Measurements from ENCODE around the gene SLC22A15.

SLC22A15 gene

GRCh38 chr1:116066868-116067565 is 90.7 kb downstream of the SLC22A15 start:
- no peak overlapping the region for H3K4me3 ChIP-seq (ENCODE audit: low read depth in 1 of 2, low read length in 2 of 2)
- peaks cover 0 to 2% of the 10 kb centered on the region in 2 donors for H3K36me3 ChIP-seq (ENCODE audit: control insufficient read depth in 1 of 2, insufficient read depth in 2 of 2, low read length in 2 of 2)
- H3K9me3 ChIP-seq (ENCODE audit: control insufficient read depth in 1 of 2, low read length in 2 of 2) = no peaks in the 10 kb centered on the region
- H3K27ac ChIP-seq (ENCODE audit: low read depth, low read length) = no peak overlapping the region
- no peak overlapping the region for H3K9ac ChIP-seq (ENCODE audit: low read depth in 1 of 2, low read length in 2 of 2)
- H3K27me3 ChIP-seq (ENCODE audit: control insufficient read depth in 1 of 2, insufficient read depth in 2 of 2, low read length in 2 of 2) = no peaks in the 10 kb centered on the region
- no peaks in the 10 kb centered on the region for H3K4me1 ChIP-seq (ENCODE audit: control insufficient read depth in 1 of 2, insufficient read depth in 2 of 2, low read length in 2 of 2)

- no peak overlapping the region for H3K27ac ChIP-seq (ENCODE audit: low read depth, low read length)
- H3K27me3 ChIP-seq (ENCODE audit: control insufficient read depth in 1 of 2, insufficient read depth in 2 of 2, low read length in 2 of 2) = no peaks in the 10 kb centered on the region
- no peaks in the 10 kb centered on the region for H3K4me1 ChIP-seq (ENCODE audit: control insufficient read depth in 1 of 2, insufficient read depth in 2 of 2, low read length in 2 of 2)
- H3K36me3 ChIP-seq (ENCODE audit: control insufficient read depth in 1 of 2, insufficient read depth in 2 of 2, low read length in 2 of 2) = peaks cover 0 to 2% of the 10 kb centered on the region in 2 donors
- no peak overlapping the region for H3K4me3 ChIP-seq (ENCODE audit: low read depth in 1 of 2, low read length in 2 of 2)
- H3K9ac ChIP-seq (ENCODE audit: low read depth in 1 of 2, low read length in 2 of 2) = no peak overlapping the region
- H3K9me3 ChIP-seq (ENCODE audit: control insufficient read depth in 1 of 2, low read length in 2 of 2) = no peaks in the 10 kb centered on the region
These were observed 91.2 kb downstream of the SLC22A15 start for GRCh38 chr1:116067566-116067890.

GRCh38 chr1:116075575-116075974 is 99.3 kb downstream of the SLC22A15 start:
- H3K36me3 ChIP-seq (ENCODE audit: control insufficient read depth in 1 of 2, insufficient read depth in 2 of 2, low read length in 2 of 2) = no peaks in the 10 kb centered on the region

GRCh38 chr1:116075990-116076389 is 99.7 kb downstream of the SLC22A15 start:
- H3K9ac ChIP-seq (ENCODE audit: low read depth in 1 of 2, low read length in 2 of 2) = no peak overlapping the region
- no peaks in the 10 kb centered on the region for H3K27me3 ChIP-seq (ENCODE audit: control insufficient read depth in 1 of 2, insufficient read depth in 2 of 2, low read length in 2 of 2)
- no peaks in the 10 kb centered on the region for H3K36me3 ChIP-seq (ENCODE audit: control insufficient read depth in 1 of 2, insufficient read depth in 2 of 2, low read length in 2 of 2)
- H3K27ac ChIP-seq (ENCODE audit: low read depth, low read length) = no peak overlapping the region
- H3K9me3 ChIP-seq (ENCODE audit: control insufficient read depth in 1 of 2, low read length in 2 of 2) = no peaks in the 10 kb centered on the region
- no peak overlapping the region for H3K4me3 ChIP-seq (ENCODE audit: low read depth in 1 of 2, low read length in 2 of 2)
- no peaks in the 10 kb centered on the region for H3K4me1 ChIP-seq (ENCODE audit: control insufficient read depth in 1 of 2, insufficient read depth in 2 of 2, low read length in 2 of 2)

More at GRCh38 chr1:116075575-116075974, 99.3 kb downstream of the SLC22A15 start:
- H3K27ac ChIP-seq (ENCODE audit: low read depth, low read length) = no peak overlapping the region
- no peaks in the 10 kb centered on the region for H3K27me3 ChIP-seq (ENCODE audit: control insufficient read depth in 1 of 2, insufficient read depth in 2 of 2, low read length in 2 of 2)
- H3K4me3 ChIP-seq (ENCODE audit: low read depth in 1 of 2, low read length in 2 of 2) = no peak overlapping the region
- H3K4me1 ChIP-seq (ENCODE audit: control insufficient read depth in 1 of 2, insufficient read depth in 2 of 2, low read length in 2 of 2) = no peaks in the 10 kb centered on the region
- no peaks in the 10 kb centered on the region for H3K9me3 ChIP-seq (ENCODE audit: control insufficient read depth in 1 of 2, low read length in 2 of 2)
- no peak overlapping the region for H3K9ac ChIP-seq (ENCODE audit: low read depth in 1 of 2, low read length in 2 of 2)

GRCh38 chr1:116076831-116077230 is 100.5 kb downstream of the SLC22A15 start:
- Histone ChIP-seq H3K27me3 (ENCODE audit: control insufficient read depth in 1 of 2, insufficient read depth in 2 of 2, low read length in 2 of 2) (no peaks in the 10 kb centered on the region), H3K4me3 (ENCODE audit: low read depth in 1 of 2, low read length in 2 of 2) (no peak overlapping the region), H3K9ac (ENCODE audit: low read depth in 1 of 2, low read length in 2 of 2) (no peak overlapping the region), H3K36me3 (ENCODE audit: control insufficient read depth in 1 of 2, insufficient read depth in 2 of 2, low read length in 2 of 2) (no peaks in the 10 kb centered on the region), H3K27ac (ENCODE audit: low read depth, low read length) (no peak overlapping the region), H3K4me1 (ENCODE audit: control insufficient read depth in 1 of 2, insufficient read depth in 2 of 2, low read length in 2 of 2) (no peaks in the 10 kb centered on the region), H3K9me3 (ENCODE audit: control insufficient read depth in 1 of 2, low read length in 2 of 2) (no peaks in the 10 kb centered on the region)

GRCh38 chr1:116078699-116079223 is 102.4 kb downstream of the SLC22A15 start:
- H3K27me3 ChIP-seq (ENCODE audit: control insufficient read depth in 1 of 2, insufficient read depth in 2 of 2, low read length in 2 of 2) = no peaks in the 10 kb centered on the region
- no peaks in the 10 kb centered on the region for H3K4me1 ChIP-seq (ENCODE audit: control insufficient read depth in 1 of 2, insufficient read depth in 2 of 2, low read length in 2 of 2)
- no peak overlapping the region for H3K9ac ChIP-seq (ENCODE audit: low read depth in 1 of 2, low read length in 2 of 2)
- no peaks in the 10 kb centered on the region for H3K36me3 ChIP-seq (ENCODE audit: control insufficient read depth in 1 of 2, insufficient read depth in 2 of 2, low read length in 2 of 2)
- H3K27ac ChIP-seq (ENCODE audit: low read depth, low read length) = no peak overlapping the region
- H3K9me3 ChIP-seq (ENCODE audit: control insufficient read depth in 1 of 2, low read length in 2 of 2) = no peaks in the 10 kb centered on the region
- no peak overlapping the region for H3K4me3 ChIP-seq (ENCODE audit: low read depth in 1 of 2, low read length in 2 of 2)

- Histone ChIP-seq H3K9me3 (ENCODE audit: control insufficient read depth in 1 of 2, low read length in 2 of 2) (peaks cover 4 to 16% of the 10 kb centered on the region in 2 donors), H3K27ac (ENCODE audit: low read depth, low read length) (no peak overlapping the region), H3K4me3 (ENCODE audit: low read depth in 1 of 2, low read length in 2 of 2) (no peak overlapping the region), H3K36me3 (ENCODE audit: control insufficient read depth in 1 of 2, insufficient read depth in 2 of 2, low read length in 2 of 2) (no peaks in the 10 kb centered on the region), H3K27me3 (ENCODE audit: control insufficient read depth in 1 of 2, insufficient read depth in 2 of 2, low read length in 2 of 2) (no peaks in the 10 kb centered on the region), H3K4me1 (ENCODE audit: control insufficient read depth in 1 of 2, insufficient read depth in 2 of 2, low read length in 2 of 2) (no peaks in the 10 kb centered on the region), H3K9ac (ENCODE audit: low read depth in 1 of 2, low read length in 2 of 2) (no peak overlapping the region)
These were observed 111.3 kb downstream of the SLC22A15 start for GRCh38 chr1:116087628-116088027.

GRCh38 chr1:116089870-116090269 is 113.6 kb downstream of the SLC22A15 start:
- no peaks in the 10 kb centered on the region for H3K27me3 ChIP-seq (ENCODE audit: control insufficient read depth in 1 of 2, insufficient read depth in 2 of 2, low read length in 2 of 2)
- H3K27ac ChIP-seq (ENCODE audit: low read depth, low read length) = no peak overlapping the region
- no peaks in the 10 kb centered on the region for H3K36me3 ChIP-seq (ENCODE audit: control insufficient read depth in 1 of 2, insufficient read depth in 2 of 2, low read length in 2 of 2)
- no peaks in the 10 kb centered on the region for H3K4me1 ChIP-seq (ENCODE audit: control insufficient read depth in 1 of 2, insufficient read depth in 2 of 2, low read length in 2 of 2)
- peaks cover 4 to 16% of the 10 kb centered on the region in 2 donors for H3K9me3 ChIP-seq (ENCODE audit: control insufficient read depth in 1 of 2, low read length in 2 of 2)
- H3K9ac ChIP-seq (ENCODE audit: low read depth in 1 of 2, low read length in 2 of 2) = no peak overlapping the region
- H3K4me3 ChIP-seq (ENCODE audit: low read depth in 1 of 2, low read length in 2 of 2) = no peak overlapping the region

- Histone ChIP-seq H3K4me1 (ENCODE audit: control insufficient read depth in 1 of 2, insufficient read depth in 2 of 2, low read length in 2 of 2) (no peaks in the 10 kb centered on the region), H3K4me3 (ENCODE audit: low read depth in 1 of 2, low read length in 2 of 2) (no peak overlapping the region), H3K27me3 (ENCODE audit: control insufficient read depth in 1 of 2, insufficient read depth in 2 of 2, low read length in 2 of 2) (no peaks in the 10 kb centered on the region), H3K9me3 (ENCODE audit: control insufficient read depth in 1 of 2, low read length in 2 of 2) (peaks cover 10 to 17% of the 10 kb centered on the region in 2 donors), H3K36me3 (ENCODE audit: control insufficient read depth in 1 of 2, insufficient read depth in 2 of 2, low read length in 2 of 2) (no peaks in the 10 kb centered on the region), H3K27ac (ENCODE audit: low read depth, low read length) (no peak overlapping the region), H3K9ac (ENCODE audit: low read depth in 1 of 2, low read length in 2 of 2) (no peak overlapping the region)
These were observed 114.8 kb downstream of the SLC22A15 start for GRCh38 chr1:116091083-116091482.

GRCh38 chr1:116092752-116093489 is 116.6 kb downstream of the SLC22A15 start:
- no peaks in the 10 kb centered on the region for H3K36me3 ChIP-seq (ENCODE audit: control insufficient read depth in 1 of 2, insufficient read depth in 2 of 2, low read length in 2 of 2)
- H3K4me1 ChIP-seq (ENCODE audit: control insufficient read depth in 1 of 2, insufficient read depth in 2 of 2, low read length in 2 of 2) = no peaks in the 10 kb centered on the region
- peaks cover 11 to 18% of the 10 kb centered on the region in 2 donors for H3K9me3 ChIP-seq (ENCODE audit: control insufficient read depth in 1 of 2, low read length in 2 of 2)
- no peak overlapping the region for H3K27ac ChIP-seq (ENCODE audit: low read depth, low read length)
- no peaks in the 10 kb centered on the region for H3K27me3 ChIP-seq (ENCODE audit: control insufficient read depth in 1 of 2, insufficient read depth in 2 of 2, low read length in 2 of 2)
- no peak overlapping the region for H3K9ac ChIP-seq (ENCODE audit: low read depth in 1 of 2, low read length in 2 of 2)
- H3K4me3 ChIP-seq (ENCODE audit: low read depth in 1 of 2, low read length in 2 of 2) = no peak overlapping the region

All from duodenal mucosa (tissue), 2 donors.